BJ (cell line): ENCODE data around the gene PAM16. TPM values are rescaled to one million over a fixed set of nuclear protein-coding genes. Genes with fewer than 3 reads are reported as not detected.

Source experiments
- CTCF ChIA-PET: fragments of 350-600 bp; formaldehyde crosslinking; extraction: SDS; loops from one replicate; lab custom pipeline; 2021; ENCODE audit warnings: antibody characterized with exemption, inconsistent platforms; lab: Yijun Ruan, JAX
- POLR2A ChIA-PET: fragments of 300-600 bp; sonication (Branson Sonifier 250); formaldehyde crosslinking; extraction: SDS; loops from one replicate; lab custom pipeline; 2021; ENCODE audit warnings: antibody characterized with exemption; lab: Charles Lee
- DNase-seq: peaks from one replicate; pipeline ENCODE4 v3.0.0-alpha.2; 2011; ENCODE audit warnings: low read depth
- H3K27me3 ChIP-seq: 2 replicates; pipeline ENCODE4 v1.6.0; 2011; ENCODE audit warnings: low read length; ENCODE audit not compliant: control insufficient read depth, insufficient read depth
- H3K36me3 ChIP-seq: 2 replicates; pipeline ENCODE4 v1.5.1; 2011; ENCODE audit warnings: low read length; ENCODE audit not compliant: control insufficient read depth, insufficient read depth
- H3K4me3 ChIP-seq: 2 replicates; pipeline ENCODE4 v1.5.1; 2011; ENCODE audit warnings: low read depth, mild to moderate bottlenecking, control low read depth, low read length
- CTCF ChIP-seq: IDR thresholded peaks from 2 replicates; pipeline ENCODE4 v1.5.1; 2011; ENCODE audit warnings: low read depth, mild to moderate bottlenecking, control low read depth, inconsistent platforms, low read length, moderate library complexity; ENCODE audit not compliant: insufficient read depth
- polyA plus RNA-seq: library from polyadenylated mRNA; depleted of rRNA; stranded (reverse); fragments of >200 nt; gene quantifications from 2 replicates; pipeline ENCODE4 v1.2.3, GENCODE V29; 2011

The PAM16 gene
- polyA plus RNA-seq, 1 experiment: 44.2 TPM

DNA sequence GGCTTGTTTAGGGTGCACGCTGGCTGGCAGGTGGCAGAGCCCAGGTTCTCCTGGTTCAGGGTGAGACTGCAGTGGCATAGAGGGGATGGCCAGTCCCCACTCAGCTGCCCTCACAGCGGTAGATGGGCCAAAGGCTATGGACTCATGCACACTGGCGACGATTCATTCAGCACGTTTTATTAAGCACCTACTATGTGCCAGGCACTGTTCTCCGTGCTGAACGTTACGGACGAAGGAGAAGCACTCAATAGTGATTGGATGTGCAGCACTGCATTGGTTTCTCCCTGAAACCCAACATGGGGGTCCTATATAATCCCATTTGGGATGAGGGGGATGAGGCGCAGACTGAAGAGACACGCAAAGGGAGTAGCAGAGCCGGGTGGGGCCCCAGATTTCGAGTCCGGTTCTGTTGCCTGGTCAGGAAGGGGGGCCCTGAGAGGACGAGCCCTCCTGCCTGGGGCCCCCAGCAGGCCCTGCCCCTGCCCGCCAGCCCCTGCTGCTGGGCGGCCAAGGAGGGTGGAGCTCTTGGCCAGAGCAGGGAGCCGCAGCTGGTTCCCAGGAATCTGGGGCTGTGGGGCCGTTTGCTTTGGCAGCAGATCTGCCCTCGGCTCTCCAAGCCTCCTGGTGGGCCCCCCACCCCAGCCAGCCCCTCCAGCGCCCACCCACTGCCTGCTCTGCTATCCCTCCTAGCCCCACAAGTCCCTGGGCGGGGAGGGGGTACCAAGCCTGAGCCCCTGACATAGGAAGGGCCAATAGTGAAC is 26.4 kb downstream of the PAM16 start:
- no peak overlapping the region for H3K4me3 ChIP-seq
- ChIA-PET CTCF (interaction anchor here (0.6 to 14.7 kb wide), 6 partner anchors 8 to 78 kb away, joined by 3 to 211 read pairs (median 13); partner anchors contain the start of gene GLIS2), POLR2A (no interaction called here)
- no peak for DNase-seq
- no peak for TF ChIP-seq CTCF
- H3K36me3 ChIP-seq: peaks cover 1% of the 10 kb centered on the region; the same call in 1 of the 2 replicates
- H3K27me3 ChIP-seq: no peaks in the 10 kb centered on the region

- Histone ChIP-seq H3K27me3 (no peaks in the 10 kb centered on the region), H3K4me3 (no peak overlapping the region), H3K36me3 (peaks cover 1% of the 10 kb centered on the region; the same call in 1 of the 2 replicates)
- ChIA-PET POLR2A (no interaction called here), CTCF (interaction anchor here (0.7 to 14.7 kb wide), 6 partner anchors 10 to 79 kb away, joined by 3 to 211 read pairs (median 5); no protein-coding TSS in a partner anchor)
- no peak for TF ChIP-seq CTCF
- no peak for DNase-seq
Observed at GRCh38 chr16:4323845-4324488, 27.2 kb downstream of the PAM16 start.

- DNase-seq: no peak
- ChIA-PET CTCF (interaction anchor here (0.7 to 14.7 kb wide), 6 partner anchors 10 to 79 kb away, joined by 3 to 211 read pairs (median 5); no protein-coding TSS in a partner anchor), POLR2A (no interaction called here)
- TF ChIP-seq CTCF: no peak
- H3K36me3 ChIP-seq: peaks cover 1% of the 10 kb centered on the region; the same call in 1 of the 2 replicates
- H3K4me3 ChIP-seq: no peak overlapping the region
- H3K27me3 ChIP-seq: no peaks in the 10 kb centered on the region
Observed at GRCh38 chr16:4323071-4323844, 27.9 kb downstream of the PAM16 start.

DNA sequence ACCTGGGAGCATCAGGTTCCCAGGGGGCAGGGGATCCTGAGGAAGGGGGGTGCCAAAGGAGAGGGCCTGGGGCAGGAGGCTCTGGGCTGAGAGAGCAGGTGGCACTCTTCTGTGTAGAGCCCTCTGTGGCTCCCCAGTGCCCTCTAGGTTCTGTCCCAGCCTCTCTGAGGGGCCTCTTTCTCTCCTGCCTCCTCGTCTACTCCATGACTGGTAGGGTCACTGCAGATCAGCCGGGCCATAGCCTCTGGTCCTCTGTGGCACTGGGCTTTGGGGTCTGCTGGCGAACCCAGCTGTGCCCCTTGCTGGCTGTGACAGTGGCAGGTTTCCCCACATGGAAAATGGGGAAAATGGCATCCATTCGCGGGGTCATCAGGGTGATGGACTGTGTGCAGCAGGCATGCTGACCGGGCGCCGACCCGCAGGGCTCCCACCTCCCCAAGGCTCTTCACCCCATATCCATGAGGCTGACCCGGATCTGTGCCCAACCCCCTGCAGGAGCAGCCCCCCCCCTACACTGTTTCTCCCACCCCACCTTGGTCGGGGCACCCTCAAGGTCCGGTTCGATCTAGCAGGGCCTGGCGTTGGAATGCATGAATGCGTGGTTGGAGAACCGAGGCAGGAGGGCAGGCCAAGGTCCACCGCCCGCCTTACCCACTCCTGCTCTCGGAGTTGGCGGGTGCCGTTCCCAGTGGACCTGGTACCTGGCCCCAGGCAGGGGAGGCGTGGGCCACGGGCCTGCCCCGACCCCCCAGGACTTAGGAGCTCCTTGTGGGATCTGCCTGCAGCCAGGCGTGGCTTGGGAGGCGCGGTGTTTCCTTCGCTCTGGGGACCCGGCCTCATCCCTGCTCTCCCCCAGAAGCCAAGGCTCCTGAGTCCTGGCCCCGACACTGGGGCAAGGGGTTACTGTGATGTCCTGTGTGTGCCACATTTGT is 28.7 kb downstream of the PAM16 start:
- ChIA-PET CTCF (interaction anchor here (0.7 to 11.0 kb wide), 4 partner anchors 13 to 69 kb away, joined by 4 to 106 read pairs (median 4); no protein-coding TSS in a partner anchor), POLR2A (no interaction called here)
- Histone ChIP-seq H3K4me3 (no peak overlapping the region), H3K27me3 (no peaks in the 10 kb centered on the region), H3K36me3 (peaks cover 1% of the 10 kb centered on the region; the same call in 1 of the 2 replicates)
- no peak for TF ChIP-seq CTCF
- no peak for DNase-seq
